Activated CD4-positive, CD25-positive, alpha-beta regulatory T cell treated with anti-CD3 and anti-CD28 coated beads, Interleukin-2, amount 50 U/mL, for 16 hours (primary cell): ENCODE measurements around the gene EHMT2.

Source experiments
- DNase-seq: peaks from one replicate; pipeline ENCODE4 v3.0.0-alpha.2; 2020; ENCODE audit warnings: low read depth, low spot score

EHMT2 gene

GRCh38 chr6:31889331-31889972 is 8.0 kb downstream of the EHMT2 start:
- no peak for DNase-seq

GRCh38 chr6:31888276-31889258 is 8.9 kb downstream of the EHMT2 start:
- no peak for DNase-seq

GRCh38 chr6:31887173-31888007 is 10.1 kb downstream of the EHMT2 start:
- no peak for DNase-seq

- no peak for DNase-seq
These were observed 10.9 kb downstream of the EHMT2 start for GRCh38 chr6:31886541-31886991.

- no peak for DNase-seq
These were observed 12.9 kb downstream of the EHMT2 start for GRCh38 chr6:31884528-31885035.

- DNase-seq, result no peak
These were observed 13.8 kb downstream of the EHMT2 start for GRCh38 chr6:31883676-31884075.

- no peak for DNase-seq
These were observed 15.2 kb downstream of the EHMT2 start for GRCh38 chr6:31882344-31882743.

- DNase-seq, result no peak
These were observed 16.2 kb downstream of the EHMT2 start for GRCh38 chr6:31881136-31881859.

- DNase-seq, result no peak
These were observed 16.9 kb downstream of the EHMT2 start for GRCh38 chr6:31880616-31881015.

GRCh38 chr6:31879901-31880300 is 17.6 kb downstream of the EHMT2 start:
- no peak for DNase-seq

GRCh38 chr6:31879143-31879542 is 18.4 kb downstream of the EHMT2 start:
- DNase-seq, result no peak

GRCh38 chr6:31878726-31879125 is 18.8 kb downstream of the EHMT2 start, which contains the start of gene SLC44A4:
Gene SLC44A4, minus strand, starts transcription at chr6:31878997. Its CDS starts 17 bp downstream, at chr6:31878980.
- no peak for DNase-seq

- no peak for DNase-seq
These were observed 19.3 kb downstream of the EHMT2 start for GRCh38 chr6:31878222-31878621.

GRCh38 chr6:31877651-31878161 is 19.8 kb downstream of the EHMT2 start:
- no peak for DNase-seq

GRCh38 chr6:31877125-31877650 is 20.3 kb downstream of the EHMT2 start:
- DNase-seq, result no peak

- no peak for DNase-seq
These were observed 21.1 kb downstream of the EHMT2 start for GRCh38 chr6:31876357-31876756.

GRCh38 chr6:31875877-31876276 is 21.6 kb downstream of the EHMT2 start:
- DNase-seq, result no peak

GRCh38 chr6:31874836-31875572 is 22.5 kb downstream of the EHMT2 start:
- no peak for DNase-seq

- no peak for DNase-seq
These were observed 23.3 kb downstream of the EHMT2 start for GRCh38 chr6:31874084-31874670.
